Adrenal gland (tissue), 5 donors: ENCODE measurements around the gene SFTPB.

Experiments
- POLR2A ChIP-seq, 2 donors: fragments of 450-650 bp; IDR thresholded peaks; one replicate each; pipeline ENCODE4 v1.6.1; 2017; ENCODE audit warnings: antibody characterized with exemption in 2 of 2, mild to moderate bottlenecking in 2 of 2, moderate library complexity in 1 of 2
- TF ChIP-seq, protein P1 (sequence below), 6 experiments: fragments of 450-650 bp in 4 of 6; fragments of 200-600 bp in 2 of 6; sonication (generic) in 1 of 6; IDR thresholded peaks; 1 replicate in 5 of 6; 2 replicates in 1 of 6; pipeline versions ENCODE4 v1.5.1 to v1.8.0; 2016 to 2021; ENCODE audit warnings: antibody characterized with exemption in 6 of 6, mild to moderate bottlenecking in 2 of 6, moderate library complexity in 1 of 6
- donor health status: DM: no; HTN: no; CAD: no.

DNA sequence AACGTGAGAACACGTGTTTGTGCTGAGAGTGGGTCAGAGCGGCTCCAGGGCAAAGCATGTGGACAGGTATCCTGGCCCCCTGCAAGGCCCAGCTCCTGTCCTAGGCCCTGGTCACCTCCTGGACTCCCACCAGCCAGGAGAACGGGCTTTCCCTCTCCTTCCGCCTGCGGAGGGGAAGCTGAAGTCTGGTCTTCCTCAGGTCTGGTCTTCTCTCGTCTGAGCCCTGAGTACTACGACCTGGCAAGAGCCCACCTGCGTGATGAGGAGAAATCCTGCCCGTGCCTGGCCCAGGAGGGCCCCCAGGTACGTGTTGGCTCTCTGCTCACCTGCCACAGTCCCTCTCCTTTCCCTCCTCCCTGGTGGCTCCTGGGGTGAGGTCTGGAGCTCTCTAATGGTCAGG is 27.1 kb upstream of the SFTPB start:
- TF ChIP-seq POLR2A (IDR thresholded peaks at IDR 0.05) = no peak
- TF ChIP-seq, protein P1, sequence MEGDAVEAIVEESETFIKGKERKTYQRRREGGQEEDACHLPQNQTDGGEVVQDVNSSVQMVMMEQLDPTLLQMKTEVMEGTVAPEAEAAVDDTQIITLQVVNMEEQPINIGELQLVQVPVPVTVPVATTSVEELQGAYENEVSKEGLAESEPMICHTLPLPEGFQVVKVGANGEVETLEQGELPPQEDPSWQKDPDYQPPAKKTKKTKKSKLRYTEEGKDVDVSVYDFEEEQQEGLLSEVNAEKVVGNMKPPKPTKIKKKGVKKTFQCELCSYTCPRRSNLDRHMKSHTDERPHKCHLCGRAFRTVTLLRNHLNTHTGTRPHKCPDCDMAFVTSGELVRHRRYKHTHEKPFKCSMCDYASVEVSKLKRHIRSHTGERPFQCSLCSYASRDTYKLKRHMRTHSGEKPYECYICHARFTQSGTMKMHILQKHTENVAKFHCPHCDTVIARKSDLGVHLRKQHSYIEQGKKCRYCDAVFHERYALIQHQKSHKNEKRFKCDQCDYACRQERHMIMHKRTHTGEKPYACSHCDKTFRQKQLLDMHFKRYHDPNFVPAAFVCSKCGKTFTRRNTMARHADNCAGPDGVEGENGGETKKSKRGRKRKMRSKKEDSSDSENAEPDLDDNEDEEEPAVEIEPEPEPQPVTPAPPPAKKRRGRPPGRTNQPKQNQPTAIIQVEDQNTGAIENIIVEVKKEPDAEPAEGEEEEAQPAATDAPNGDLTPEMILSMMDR (IDR thresholded peaks at IDR 0.05) = no peak
